HG03135 (cell line): ENCODE data around the gene GRID2.

Source experiments
- ATAC-seq: cut with Tn5 transposase; IDR thresholded peaks from one replicate; pipeline ENCODE4 v1.9.1; 2021; ENCODE audit warnings: mild to moderate bottlenecking, moderate library complexity; ENCODE audit not compliant: unreplicated experiment

GRID2 gene

GRCh38 chr4:93373893-93374860, 1070.4 kb downstream of the GRID2 start:
- no peak for ATAC-seq

GRCh38 chr4:93384241-93384640, 1080.5 kb downstream of the GRID2 start:
- ATAC-seq = no peak

GRCh38 chr4:93384887-93385286, 1081.1 kb downstream of the GRID2 start:
- no peak for ATAC-seq

GRCh38 chr4:93394545-93395081, 1090.8 kb downstream of the GRID2 start:
- no peak for ATAC-seq

GRCh38 chr4:93396272-93396671, 1092.5 kb downstream of the GRID2 start:
- no peak for ATAC-seq

GRCh38 chr4:93403571-93403970, 1099.8 kb downstream of the GRID2 start:
- no peak for ATAC-seq

GRCh38 chr4:93407493-93408275, 1103.9 kb downstream of the GRID2 start:
- no peak for ATAC-seq

- no peak for ATAC-seq
Observed at GRCh38 chr4:93409035-93409434, 1105.3 kb downstream of the GRID2 start.

- no peak for ATAC-seq
Observed at GRCh38 chr4:93414041-93414550, 1110.3 kb downstream of the GRID2 start.

GRCh38 chr4:93416344-93417128, 1112.8 kb downstream of the GRID2 start:
- ATAC-seq = no peak

- no peak for ATAC-seq
Observed at GRCh38 chr4:93431371-93431770, 1127.6 kb downstream of the GRID2 start.

- ATAC-seq = no peak
Observed at GRCh38 chr4:93433840-93434239, 1130.1 kb downstream of the GRID2 start.

- ATAC-seq = no peak
Observed at GRCh38 chr4:93436000-93436626, 1132.3 kb downstream of the GRID2 start.

- ATAC-seq = no peak
Observed at GRCh38 chr4:93437991-93438390, 1134.2 kb downstream of the GRID2 start.

- no peak for ATAC-seq
Observed at GRCh38 chr4:93444860-93445259, 1141.1 kb downstream of the GRID2 start.

- ATAC-seq = no peak
Observed at GRCh38 chr4:93446038-93446437, 1142.3 kb downstream of the GRID2 start.

- no peak for ATAC-seq
Observed at GRCh38 chr4:93448691-93449293, 1145.0 kb downstream of the GRID2 start.

- ATAC-seq = no peak
Observed at GRCh38 chr4:93451954-93452353, 1148.2 kb downstream of the GRID2 start.

GRCh38 chr4:93461541-93461940, 1157.8 kb downstream of the GRID2 start:
- no peak for ATAC-seq

- no peak for ATAC-seq
Observed at GRCh38 chr4:93466446-93466845, 1162.7 kb downstream of the GRID2 start.
